ENCODE results near the gene ZNF311. TPM values are rescaled to one million over a fixed set of nuclear protein-coding genes. Genes with fewer than 3 reads are reported as not detected.
A peak's percentile ranks its signal among the peaks of the same experiment; 100 is the strongest.

ZNF311 gene
- total RNA-seq: 1 to 10 TPM; 1.1 to 4.2 (median 2.5) TPM

GRCh38 chr6:29005183-29005885 is at the start of gene ZNF311:
Gene ZNF311, minus strand, starts transcription at chr6:29005315. Its CDS starts 1,361 bp downstream, at chr6:29003954.
- no peak within 1 kb of the TSS for H3K27ac ChIP-seq
- in situ Hi-C loops (cut with MboI; ENCODE audit: low pct_unique_long_range_greater_than_20kb in 2 of 9, low sequenced_read_pairs in 9 of 9, unreplicated experiment in 9 of 9): loop anchor here in 5 of 9 experiments (25.0 kb wide), 2 partner anchors 168 to 318 kb away; no protein-coding TSS in a partner anchor
- H3K4me1 ChIP-seq (replicated peaks in 1 of 2): no peaks in the 10 kb centered on the region
- 0 to 78% (median 35%) methylated on average over 3 to 20 of the region's 29 CpGs for WGBS, 10 experiments
- H3K4me3 ChIP-seq: peak within 1 kb of the TSS; percentile 40 to 61 (median 52)
- peak; percentile 63 to 100 (median 82) for ATAC-seq (replicated peaks in 6 of 8)

- Histone ChIP-seq H3K27ac (no peak overlapping the region), H3K4me1 (replicated peaks in 1 of 2) (no peaks in the 10 kb centered on the region), H3K4me3 (no peak overlapping the region)
- in situ Hi-C loops (cut with MboI; ENCODE audit: low pct_unique_long_range_greater_than_20kb in 2 of 9, low sequenced_read_pairs in 9 of 9, unreplicated experiment in 9 of 9): no loop called here
- ATAC-seq (replicated peaks in 6 of 8): no peak
- WGBS, 10 experiments: 28 to 96% (median 78%) methylated on average over 2 to 3 of the region's 3 CpGs; no CpG with 5 or more reads in 1 of the 10 experiments
Measured at GRCh38 chr6:29051680-29052079, 46.6 kb upstream of the ZNF311 start.

- 0 to 90% (median 50%) methylated on average over 1 of the region's 1 CpG; no CpG with 5 or more reads in 1 of the 10 experiments for WGBS, 10 experiments
- no peaks in the 10 kb centered on the region for H3K4me1 ChIP-seq (replicated peaks in 1 of 2)
- ATAC-seq (replicated peaks in 6 of 8): no peak
- H3K4me3 ChIP-seq: no peak within 1 kb of the TSS
- in situ Hi-C loops (cut with MboI; ENCODE audit: low pct_unique_long_range_greater_than_20kb in 2 of 9, low sequenced_read_pairs in 9 of 9, unreplicated experiment in 9 of 9): loop anchor here in 2 of 9 experiments (25.0 kb wide), 2 partner anchors 92 to 358 kb away; no protein-coding TSS in a partner anchor
- H3K27ac ChIP-seq: no peak within 1 kb of the TSS
Measured at GRCh38 chr6:29045075-29045474, 40.0 kb upstream of the ZNF311 start, which contains the start of gene OR2W1. Gene OR2W1, minus strand, starts transcription at chr6:29045175. Its CDS starts 0 bp downstream, at chr6:29045175.

GRCh38 chr6:29035951-29036350 is 30.8 kb upstream of the ZNF311 start:
- Histone ChIP-seq H3K4me1 (replicated peaks in 1 of 2) (no peaks in the 10 kb centered on the region), H3K4me3 (no peak overlapping the region), H3K27ac (no peak overlapping the region)
- ATAC-seq (replicated peaks in 6 of 8): no peak
- WGBS, 10 experiments: 81 to 100% (median 94%) methylated on average over 2 to 18 of the region's 24 CpGs; no CpG with 5 or more reads in 4 of the 10 experiments
- in situ Hi-C loops (cut with MboI; ENCODE audit: low pct_unique_long_range_greater_than_20kb in 2 of 9, low sequenced_read_pairs in 9 of 9, unreplicated experiment in 9 of 9): loop anchor here in 2 of 9 experiments (25.0 kb wide), 2 partner anchors 101 to 349 kb away; no protein-coding TSS in a partner anchor

- no peak overlapping the region for H3K4me3 ChIP-seq
- 33 to 96% (median 75%) methylated on average over 2 to 10 of the region's 13 CpGs; no CpG with 5 or more reads in 2 of the 10 experiments for WGBS, 10 experiments
- H3K4me1 ChIP-seq (replicated peaks in 1 of 2): no peaks in the 10 kb centered on the region
- in situ Hi-C loops (cut with MboI; ENCODE audit: low pct_unique_long_range_greater_than_20kb in 2 of 9, low sequenced_read_pairs in 9 of 9, unreplicated experiment in 9 of 9): loop anchor here in 2 of 9 experiments (25.0 kb wide), 2 partner anchors 108 to 342 kb away; no protein-coding TSS in a partner anchor
- no peak for ATAC-seq (replicated peaks in 6 of 8)
- H3K27ac ChIP-seq: no peak overlapping the region
Measured at GRCh38 chr6:29028821-29029220, 23.7 kb upstream of the ZNF311 start.

GRCh38 chr6:29025927-29026585 is 20.9 kb upstream of the ZNF311 start:
- in situ Hi-C loops (cut with MboI; ENCODE audit: low pct_unique_long_range_greater_than_20kb in 2 of 9, low sequenced_read_pairs in 9 of 9, unreplicated experiment in 9 of 9): loop anchor here in 2 of 9 experiments (25.0 kb wide), 2 partner anchors 111 to 339 kb away; no protein-coding TSS in a partner anchor
- Histone ChIP-seq H3K27ac (no peak overlapping the region), H3K4me3 (no peak overlapping the region), H3K4me1 (replicated peaks in 1 of 2) (no peaks in the 10 kb centered on the region)
- ATAC-seq (replicated peaks in 6 of 8): no peak
- WGBS, 10 experiments: 0 to 43% (median 28%) methylated on average over 1 to 2 of the region's 2 CpGs

- Histone ChIP-seq H3K4me1 (replicated peaks in 1 of 2) (no peaks in the 10 kb centered on the region), H3K4me3 (no peak overlapping the region), H3K27ac (no peak overlapping the region)
- 0 to 69% (median 37%) methylated on average over 1 to 2 of the region's 2 CpGs for WGBS, 10 experiments
- no peak for ATAC-seq (replicated peaks in 6 of 8)
- in situ Hi-C loops (cut with MboI; ENCODE audit: low pct_unique_long_range_greater_than_20kb in 2 of 9, low sequenced_read_pairs in 9 of 9, unreplicated experiment in 9 of 9): loop anchor here in 5 of 9 experiments (25.0 kb wide), 2 partner anchors 184 to 334 kb away; no protein-coding TSS in a partner anchor
Measured at GRCh38 chr6:29021434-29021833, 16.3 kb upstream of the ZNF311 start.

- WGBS, 10 experiments: 0 to 100% (median 48%) methylated on average over 1 to 2 of the region's 2 CpGs
- H3K27ac ChIP-seq: no peak overlapping the region
- H3K4me1 ChIP-seq (replicated peaks in 1 of 2): no peaks in the 10 kb centered on the region
- no peak for ATAC-seq (replicated peaks in 6 of 8)
- in situ Hi-C loops (cut with MboI; ENCODE audit: low pct_unique_long_range_greater_than_20kb in 2 of 9, low sequenced_read_pairs in 9 of 9, unreplicated experiment in 9 of 9): loop anchor here in 6 of 9 experiments (10.0 to 25.0 kb wide), 3 partner anchors 182 to 335 kb away; no protein-coding TSS in a partner anchor
- no peak overlapping the region for H3K4me3 ChIP-seq
Measured at GRCh38 chr6:29019629-29020028, 14.5 kb upstream of the ZNF311 start.

GRCh38 chr6:29017428-29017802 is 12.3 kb upstream of the ZNF311 start:
- peak overlapping the region in 1 of 5 donors; percentile 60 for H3K4me3 ChIP-seq
- in situ Hi-C loops (cut with MboI; ENCODE audit: low pct_unique_long_range_greater_than_20kb in 2 of 9, low sequenced_read_pairs in 9 of 9, unreplicated experiment in 9 of 9): loop anchor here in 6 of 9 experiments (10.0 to 25.0 kb wide), 3 partner anchors 180 to 333 kb away; no protein-coding TSS in a partner anchor
- WGBS, 10 experiments: 0 to 53% (median 30%) methylated on average over 1 to 3 of the region's 3 CpGs

GRCh38 chr6:29016559-29017427 is 11.7 kb upstream of the ZNF311 start:
- H3K4me3 ChIP-seq: peak overlapping the region; percentile 35 to 60 (median 41)
- in situ Hi-C loops (cut with MboI; ENCODE audit: low pct_unique_long_range_greater_than_20kb in 2 of 9, low sequenced_read_pairs in 9 of 9, unreplicated experiment in 9 of 9): loop anchor here in 6 of 9 experiments (10.0 to 25.0 kb wide), 3 partner anchors 179 to 332 kb away; no protein-coding TSS in a partner anchor
- no peak overlapping the region for H3K27ac ChIP-seq
- no peaks in the 10 kb centered on the region for H3K4me1 ChIP-seq (replicated peaks in 1 of 2)
- 0 to 10% (median 0%) methylated on average over 1 to 24 of the region's 41 CpGs; no CpG with 5 or more reads in 1 of the 10 experiments for WGBS, 10 experiments
- peak; percentile 91 to 97 (median 95) for ATAC-seq (replicated peaks in 6 of 8)

More at GRCh38 chr6:29017428-29017802, 12.3 kb upstream of the ZNF311 start:
- ATAC-seq (replicated peaks in 6 of 8): no peak
- no peaks in the 10 kb centered on the region for H3K4me1 ChIP-seq (replicated peaks in 1 of 2)
- no peak overlapping the region for H3K27ac ChIP-seq

GRCh38 chr6:29014729-29015608 is 9.9 kb upstream of the ZNF311 start:
- Histone ChIP-seq H3K4me1 (replicated peaks in 1 of 2) (no peaks in the 10 kb centered on the region), H3K27ac (no peak overlapping the region), H3K4me3 (no peak overlapping the region)
- 60 to 100% (median 95%) methylated on average over 1 to 24 of the region's 79 CpGs; no CpG with 5 or more reads in 3 of the 10 experiments for WGBS, 10 experiments
- in situ Hi-C loops (cut with MboI; ENCODE audit: low pct_unique_long_range_greater_than_20kb in 2 of 9, low sequenced_read_pairs in 9 of 9, unreplicated experiment in 9 of 9): loop anchor here in 6 of 9 experiments (10.0 to 25.0 kb wide), 3 partner anchors 178 to 330 kb away; no protein-coding TSS in a partner anchor
- no peak for ATAC-seq (replicated peaks in 6 of 8)
